ENCODE data around the gene DYNLT5. TPM values are rescaled to one million over a fixed set of nuclear protein-coding genes. Genes with fewer than 3 reads are reported as not detected.
"Not testable (repeated sequence)": the region's sequence is repeated elsewhere in the genome, so short reads cannot be mapped to it uniquely, and the experiment has no call there.

DYNLT5 gene
- total and polyA plus RNA-seq, 3 experiments from 2014 or later: not detected

DNA sequence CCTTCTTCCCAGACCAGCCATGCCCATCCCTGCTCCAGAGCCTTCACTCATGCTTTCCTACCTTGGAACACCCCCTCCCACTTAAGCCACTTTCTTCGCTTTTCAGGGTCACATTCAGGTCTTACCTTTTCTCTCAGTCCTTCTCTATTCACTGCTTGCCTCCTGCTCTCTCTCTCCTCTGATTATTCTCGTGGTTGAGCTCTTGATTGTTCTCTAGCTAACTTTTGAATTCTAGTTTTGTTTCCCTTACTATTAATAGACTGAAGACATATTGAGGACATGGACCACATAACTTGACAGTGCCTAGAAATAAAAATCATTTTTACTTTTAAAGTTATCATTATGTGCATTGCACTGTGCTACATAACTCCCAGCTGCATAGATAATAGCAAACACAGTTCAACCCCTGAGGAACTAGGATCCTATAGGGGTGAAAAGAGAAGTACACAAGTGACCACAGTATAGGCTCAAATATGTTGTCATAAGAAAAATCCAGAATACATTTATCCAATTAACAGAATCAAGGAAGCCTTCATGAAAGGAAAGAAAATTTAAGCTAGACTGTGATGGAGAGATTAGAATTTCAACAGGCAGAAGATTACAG, 27.3 kb downstream of the DYNLT5 start:
- H3K27me3 Mint-ChIP-seq: peaks cover 4 to 38% of the 10 kb centered on the region in 2 donors

DNA sequence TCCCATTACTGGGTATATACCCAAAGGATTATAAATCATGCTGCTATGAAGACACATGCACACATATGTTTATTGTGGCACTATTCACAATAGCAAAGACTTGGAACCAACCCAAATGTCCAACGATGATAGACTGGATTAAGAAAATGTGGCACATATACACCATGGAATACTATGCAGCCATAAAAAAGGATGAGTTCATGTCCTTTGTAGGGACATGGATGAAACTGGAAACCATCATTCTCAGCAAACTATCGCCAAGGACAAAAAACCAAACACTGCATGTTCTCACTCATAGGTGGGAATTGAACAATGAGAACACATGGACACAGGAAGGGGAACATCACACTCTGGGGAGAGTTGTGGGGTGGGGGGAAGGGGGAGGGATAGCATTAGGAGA, 33.5 kb downstream of the DYNLT5 start:
- peaks cover 12 to 14% (median 14%) of the 10 kb centered on the region in 3 donors for H3K4me1 Mint-ChIP-seq
- H3K36me3 Mint-ChIP-seq; H3K9me3 Mint-ChIP-seq; H3K27me3 ChIP-seq (ENCODE audit: insufficient read depth, low read length, poor library complexity, severe bottlenecking); CTCF ChIA-PET; H3K4me3 ChIP-seq (ENCODE audit: low read length); H3K36me3 ChIP-seq (ENCODE audit: insufficient read depth, low read length); H3K27ac Mint-ChIP-seq; POLR2A ChIA-PET; H3K27ac ChIP-seq (ENCODE audit: low read depth, low read length); H3K4me3 Mint-ChIP-seq; H3K27me3 Mint-ChIP-seq; H3K9me3 ChIP-seq (ENCODE audit: low read length); DNase-seq: not testable (repeated sequence)
- peaks cover 10% of the 10 kb centered on the region for H3K4me1 ChIP-seq (ENCODE audit: insufficient read depth, low read length)

More for the DNA sequence above, 27.3 kb downstream of the DYNLT5 start:
- DNase-seq: no peak
- Mint-ChIP-seq H3K9me3 (peaks cover 0 to 5% (median 2%) of the 10 kb centered on the region in 5 donors), H3K27ac (no peak overlapping the region), H3K4me3 (peak overlapping the region in 1 of 7 donors; percentile 0), H3K36me3 (peaks cover 0 to 5% (median 0%) of the 10 kb centered on the region in 3 donors), H3K4me1 (no peaks in the 10 kb centered on the region)
- H3K27me3 ChIP-seq (ENCODE audit: insufficient read depth, low read length, poor library complexity, severe bottlenecking): peaks cover 3% of the 10 kb centered on the region
- CTCF ChIA-PET: interaction anchor here (2.8 kb wide), 1 partner anchor 14 kb away, joined by 7 read pairs; no protein-coding TSS in a partner anchor
- H3K4me3 ChIP-seq (ENCODE audit: low read length): no peak overlapping the region
- no peak overlapping the region for H3K27ac ChIP-seq (ENCODE audit: low read depth, low read length)
- POLR2A ChIA-PET: no interaction called here
- no peaks in the 10 kb centered on the region for H3K9me3 ChIP-seq (ENCODE audit: low read length)
- H3K36me3 ChIP-seq (ENCODE audit: insufficient read depth, low read length): no peaks in the 10 kb centered on the region
- H3K4me1 ChIP-seq (ENCODE audit: insufficient read depth, low read length): no peaks in the 10 kb centered on the region

DNA sequence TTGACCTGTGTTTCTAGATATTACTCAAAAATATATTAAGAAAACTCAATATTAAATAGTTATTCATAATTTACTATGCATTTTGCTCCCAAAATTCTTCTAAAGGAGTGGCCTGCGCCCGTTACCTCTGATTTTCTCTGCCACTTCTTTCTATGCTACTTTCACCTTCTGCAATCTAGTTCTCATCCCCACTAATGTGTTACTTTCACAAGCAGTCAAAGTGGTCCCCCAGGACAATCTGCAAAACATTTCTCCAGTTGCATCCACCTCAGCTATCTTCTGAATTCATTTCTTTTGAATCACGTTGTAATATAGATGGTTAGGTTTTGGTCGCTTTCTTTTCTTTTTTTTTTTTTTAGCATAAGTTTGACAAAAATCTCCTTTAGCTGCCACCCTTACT, 35.4 kb downstream of the DYNLT5 start:
- peak overlapping the region in 2 of 7 donors; percentile 46 to 59 for H3K4me3 Mint-ChIP-seq
- ChIA-PET CTCF (no interaction called here), POLR2A (no interaction called here)
- Histone ChIP-seq H3K36me3 (ENCODE audit: insufficient read depth, low read length) (no peaks in the 10 kb centered on the region), H3K27ac (ENCODE audit: low read depth, low read length) (no peak overlapping the region), H3K27me3 (ENCODE audit: insufficient read depth, low read length, poor library complexity, severe bottlenecking) (no peaks in the 10 kb centered on the region), H3K4me1 (ENCODE audit: insufficient read depth, low read length) (peaks cover 10% of the 10 kb centered on the region), H3K9me3 (ENCODE audit: low read length) (no peaks in the 10 kb centered on the region), H3K4me3 (ENCODE audit: low read length) (no peak overlapping the region)
- no peak for DNase-seq
- no peaks in the 10 kb centered on the region for H3K27me3 Mint-ChIP-seq
- H3K9me3 Mint-ChIP-seq: peaks cover 0 to 3% (median 2%) of the 10 kb centered on the region in 5 donors
- no peak overlapping the region for H3K27ac Mint-ChIP-seq
- peaks cover 12 to 14% (median 14%) of the 10 kb centered on the region in 3 donors for H3K4me1 Mint-ChIP-seq
- no peaks in the 10 kb centered on the region for H3K36me3 Mint-ChIP-seq

DNA sequence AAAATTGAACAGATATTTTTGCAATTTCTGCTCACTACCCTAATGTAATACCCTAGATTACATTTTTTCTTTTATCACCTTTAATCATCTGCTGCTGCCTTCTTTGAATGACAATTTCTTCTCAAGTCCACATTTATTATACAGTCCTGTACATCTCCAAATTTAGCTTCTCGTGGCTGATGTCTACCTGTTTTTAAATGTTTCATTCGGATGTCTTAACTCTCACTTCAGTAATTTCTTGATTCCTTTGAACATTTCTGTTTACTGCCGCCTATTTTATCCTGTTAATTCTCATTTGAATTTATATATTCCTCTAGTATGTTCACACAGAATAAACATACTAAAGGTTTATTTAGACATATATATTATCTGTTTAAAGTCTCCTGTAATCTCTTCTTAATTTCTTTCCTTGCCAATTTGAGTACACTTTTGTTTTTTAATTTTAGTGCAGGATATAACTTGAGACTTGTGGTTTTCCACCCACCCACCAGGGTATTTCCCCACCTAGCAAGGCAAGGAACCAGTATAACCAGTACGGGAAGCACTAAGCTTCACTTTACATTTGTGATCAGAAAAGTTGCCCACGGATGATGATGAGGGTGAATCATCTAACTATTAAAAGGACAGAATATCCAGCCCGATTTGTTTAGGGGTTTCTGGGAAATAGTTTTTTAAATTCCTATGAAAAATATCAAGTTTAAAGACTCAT, 36.1 kb downstream of the DYNLT5 start:
- POLR2A ChIA-PET: no interaction called here
- DNase-seq: peak in 3 of 5 donors; percentile 15 to 50 (median 46)

DNA sequence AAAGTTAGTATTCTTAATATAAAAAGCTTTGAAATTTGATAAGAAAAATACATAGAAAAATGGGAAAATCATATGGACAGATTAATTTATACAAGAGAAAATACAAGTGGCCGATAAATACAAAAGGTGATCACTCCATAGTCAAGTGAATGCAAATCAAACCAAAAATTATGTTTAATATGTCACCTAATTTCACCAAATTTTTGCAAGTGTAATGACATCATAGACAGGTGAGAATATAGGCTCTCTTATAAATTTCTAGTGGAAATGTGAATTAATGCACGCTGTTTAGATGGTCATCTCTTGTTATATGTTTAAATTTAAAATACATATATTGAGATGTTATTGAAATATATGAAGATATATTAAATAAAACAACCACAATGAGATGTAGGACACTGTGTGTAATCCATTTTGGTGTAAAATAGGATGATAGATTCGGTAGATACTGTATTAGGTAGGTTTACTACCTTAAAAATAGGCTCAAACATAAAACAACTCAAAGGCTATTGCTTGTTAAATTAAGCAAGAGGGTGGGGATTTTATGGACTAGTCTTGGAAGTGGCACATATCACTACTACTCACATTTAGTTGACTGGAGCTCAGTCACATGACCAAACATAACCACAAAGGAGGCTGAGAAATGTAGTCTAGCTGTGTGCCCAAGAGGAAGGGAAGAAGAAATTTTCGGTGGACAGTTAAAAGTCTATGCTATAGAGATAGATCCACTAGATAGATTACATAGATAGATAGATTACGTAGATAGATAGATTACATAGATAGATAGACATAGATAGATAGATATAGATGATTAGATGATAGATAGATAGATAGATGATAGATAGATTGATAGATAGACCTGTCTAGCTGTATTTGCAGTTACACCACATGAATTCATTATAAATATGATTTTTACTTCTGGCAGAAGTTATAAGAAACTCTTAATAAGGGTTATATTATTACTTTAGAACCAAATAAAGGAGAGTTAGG, 39.7 kb downstream of the DYNLT5 start:
- H3K4me3 Mint-ChIP-seq: no peak overlapping the region
- CTCF ChIA-PET: no interaction called here

More for the DNA sequence above, 36.1 kb downstream of the DYNLT5 start:
- no peak overlapping the region for H3K27ac ChIP-seq (ENCODE audit: low read depth, low read length)
- Mint-ChIP-seq H3K9me3 (peaks cover 0 to 3% (median 2%) of the 10 kb centered on the region in 5 donors), H3K27me3 (no peaks in the 10 kb centered on the region), H3K4me3 (peak overlapping the region in 6 of 7 donors; percentile 25 to 69 (median 58)), H3K27ac (peak overlapping the region in 4 of 8 donors; percentile 15 to 77 (median 58)), H3K36me3 (no peaks in the 10 kb centered on the region), H3K4me1 (peaks cover 12 to 14% (median 14%) of the 10 kb centered on the region in 3 donors)
- H3K36me3 ChIP-seq (ENCODE audit: insufficient read depth, low read length): no peaks in the 10 kb centered on the region
- H3K27me3 ChIP-seq (ENCODE audit: insufficient read depth, low read length, poor library complexity, severe bottlenecking): no peaks in the 10 kb centered on the region
- peaks cover 10% of the 10 kb centered on the region for H3K4me1 ChIP-seq (ENCODE audit: insufficient read depth, low read length)
- H3K4me3 ChIP-seq (ENCODE audit: low read length): no peak overlapping the region
- CTCF ChIA-PET: no interaction called here
- no peaks in the 10 kb centered on the region for H3K9me3 ChIP-seq (ENCODE audit: low read length)

DNA sequence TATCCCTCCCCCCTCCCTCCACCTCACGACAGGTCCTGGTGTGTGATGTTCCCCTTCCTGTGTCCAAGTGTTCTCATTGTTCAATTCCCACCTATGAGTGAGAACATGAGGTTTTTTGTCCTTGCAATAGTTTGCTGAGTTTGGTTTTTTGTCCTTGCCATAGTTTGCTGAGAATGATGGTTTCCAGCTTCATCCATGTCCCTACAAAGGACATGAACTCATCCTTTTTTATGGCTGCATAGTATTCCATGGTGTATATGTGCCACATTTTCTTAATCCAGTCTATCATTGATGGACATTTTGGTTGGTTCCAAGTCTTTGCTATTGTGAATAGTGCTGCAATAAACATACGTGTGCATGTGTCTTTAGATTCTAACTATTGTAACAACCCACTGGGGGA, 43.6 kb downstream of the DYNLT5 start:
- H3K4me3 Mint-ChIP-seq; H3K27ac ChIP-seq (ENCODE audit: low read depth, low read length); H3K9me3 ChIP-seq (ENCODE audit: low read length); H3K27me3 ChIP-seq (ENCODE audit: insufficient read depth, low read length, poor library complexity, severe bottlenecking); H3K4me3 ChIP-seq (ENCODE audit: low read length); H3K4me1 Mint-ChIP-seq; H3K9me3 Mint-ChIP-seq; H3K36me3 Mint-ChIP-seq; POLR2A ChIA-PET; H3K27ac Mint-ChIP-seq; CTCF ChIA-PET; DNase-seq; H3K36me3 ChIP-seq (ENCODE audit: insufficient read depth, low read length); H3K4me1 ChIP-seq (ENCODE audit: insufficient read depth, low read length): not testable (repeated sequence)
- H3K27me3 Mint-ChIP-seq: peaks cover 2 to 16% of the 10 kb centered on the region in 2 donors

More for the DNA sequence above, 39.7 kb downstream of the DYNLT5 start:
- Mint-ChIP-seq H3K4me1 (peaks cover 12 to 14% (median 14%) of the 10 kb centered on the region in 3 donors), H3K27ac (no peak overlapping the region), H3K36me3 (no peaks in the 10 kb centered on the region), H3K9me3 (no peaks in the 10 kb centered on the region), H3K27me3 (no peaks in the 10 kb centered on the region)
- Histone ChIP-seq H3K4me3 (ENCODE audit: low read length) (no peak overlapping the region), H3K36me3 (ENCODE audit: insufficient read depth, low read length) (no peaks in the 10 kb centered on the region), H3K27me3 (ENCODE audit: insufficient read depth, low read length, poor library complexity, severe bottlenecking) (no peaks in the 10 kb centered on the region), H3K9me3 (ENCODE audit: low read length) (no peaks in the 10 kb centered on the region), H3K27ac (ENCODE audit: low read depth, low read length) (no peak overlapping the region), H3K4me1 (ENCODE audit: insufficient read depth, low read length) (peaks cover 10% of the 10 kb centered on the region)
- DNase-seq: no peak
- POLR2A ChIA-PET: no interaction called here

DNA sequence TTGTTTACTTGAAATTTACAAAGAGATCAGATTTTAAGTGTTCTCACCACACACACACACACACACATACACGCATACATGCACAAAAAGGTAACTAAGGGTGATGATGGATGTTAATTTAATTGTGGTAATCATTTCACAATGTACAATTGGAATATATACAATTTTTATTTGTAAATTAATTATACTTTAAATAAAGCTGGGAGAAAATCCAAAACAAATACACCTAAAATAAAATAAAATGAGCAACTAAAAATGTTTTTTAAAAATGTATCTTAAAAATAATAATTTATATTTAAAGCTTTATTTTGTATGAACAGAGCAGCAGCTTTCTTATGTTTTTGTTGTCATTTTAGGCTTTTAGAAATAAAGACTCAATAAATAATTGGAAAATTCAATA, 57.0 kb downstream of the DYNLT5 start:
- ChIA-PET POLR2A (no interaction called here), CTCF (no interaction called here)
- H3K27me3 Mint-ChIP-seq: peaks cover 8% of the 10 kb centered on the region in 2 donors
- peaks cover 0 to 1% (median 0%) of the 10 kb centered on the region in 5 donors for H3K9me3 Mint-ChIP-seq
- no peaks in the 10 kb centered on the region for H3K36me3 ChIP-seq (ENCODE audit: insufficient read depth, low read length)
- H3K4me1 Mint-ChIP-seq: no peaks in the 10 kb centered on the region
- no peaks in the 10 kb centered on the region for H3K4me1 ChIP-seq (ENCODE audit: insufficient read depth, low read length)
- H3K27me3 ChIP-seq (ENCODE audit: insufficient read depth, low read length, poor library complexity, severe bottlenecking): no peaks in the 10 kb centered on the region
- DNase-seq: no peak
- no peaks in the 10 kb centered on the region for H3K9me3 ChIP-seq (ENCODE audit: low read length)
- no peak overlapping the region for H3K4me3 Mint-ChIP-seq
- no peak overlapping the region for H3K27ac ChIP-seq (ENCODE audit: low read depth, low read length)
- H3K27ac Mint-ChIP-seq: no peak overlapping the region
- peaks cover 0 to 11% (median 0%) of the 10 kb centered on the region in 3 donors for H3K36me3 Mint-ChIP-seq
- H3K4me3 ChIP-seq (ENCODE audit: low read length): no peak overlapping the region

Data from CD8-positive, alpha-beta memory T cell (primary cell).